ENCODE results near the gene PPP2R2C.

DNA sequence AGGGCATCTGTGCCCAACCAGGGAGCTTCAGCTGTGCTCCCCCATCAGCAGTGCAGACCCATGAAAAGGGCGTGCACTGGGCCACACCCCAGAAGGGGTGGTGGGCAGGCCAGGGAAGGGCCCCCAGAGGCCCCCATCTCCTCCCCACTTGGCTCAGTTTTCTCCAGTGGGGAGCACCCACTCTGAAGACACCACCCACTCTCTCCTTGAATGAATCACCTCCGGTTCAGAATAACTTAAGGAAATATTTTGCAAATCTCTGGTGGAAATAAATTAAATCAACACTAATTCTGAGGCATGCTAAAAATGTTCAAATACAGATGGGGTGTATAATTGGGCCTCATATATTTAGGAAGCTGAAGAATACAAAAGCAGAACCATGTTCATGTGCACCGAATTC, 41.3 kb upstream of the PPP2R2C start:
- no peak for TF ChIP-seq ZFX (IDR thresholded peaks at IDR 0.05; ENCODE audit: borderline replicate concordance)
- TF ChIP-seq, protein P1, sequence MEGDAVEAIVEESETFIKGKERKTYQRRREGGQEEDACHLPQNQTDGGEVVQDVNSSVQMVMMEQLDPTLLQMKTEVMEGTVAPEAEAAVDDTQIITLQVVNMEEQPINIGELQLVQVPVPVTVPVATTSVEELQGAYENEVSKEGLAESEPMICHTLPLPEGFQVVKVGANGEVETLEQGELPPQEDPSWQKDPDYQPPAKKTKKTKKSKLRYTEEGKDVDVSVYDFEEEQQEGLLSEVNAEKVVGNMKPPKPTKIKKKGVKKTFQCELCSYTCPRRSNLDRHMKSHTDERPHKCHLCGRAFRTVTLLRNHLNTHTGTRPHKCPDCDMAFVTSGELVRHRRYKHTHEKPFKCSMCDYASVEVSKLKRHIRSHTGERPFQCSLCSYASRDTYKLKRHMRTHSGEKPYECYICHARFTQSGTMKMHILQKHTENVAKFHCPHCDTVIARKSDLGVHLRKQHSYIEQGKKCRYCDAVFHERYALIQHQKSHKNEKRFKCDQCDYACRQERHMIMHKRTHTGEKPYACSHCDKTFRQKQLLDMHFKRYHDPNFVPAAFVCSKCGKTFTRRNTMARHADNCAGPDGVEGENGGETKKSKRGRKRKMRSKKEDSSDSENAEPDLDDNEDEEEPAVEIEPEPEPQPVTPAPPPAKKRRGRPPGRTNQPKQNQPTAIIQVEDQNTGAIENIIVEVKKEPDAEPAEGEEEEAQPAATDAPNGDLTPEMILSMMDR (IDR thresholded peaks at IDR 0.05): no peak
